HUES48 (cell line): ENCODE data around the gene ATXN1L.
A peak's percentile ranks its signal among the peaks of the same experiment; 100 is the strongest.

Experiments used
- H3K27ac ChIP-seq: one replicate; pipeline ENCODE4 v1.7.0; 2013; ENCODE audit warnings: low read depth, low read length, inconsistent platforms
- H3K27me3 ChIP-seq: 2 replicates; pipeline ENCODE4 v1.6.1; 2013; ENCODE audit warnings: mild to moderate bottlenecking, low read length; ENCODE audit not compliant: control insufficient read depth, insufficient read depth
- H3K36me3 ChIP-seq: 2 replicates; pipeline ENCODE4 v1.6.1; 2013; ENCODE audit warnings: low read length; ENCODE audit not compliant: control insufficient read depth, insufficient read depth
- H3K4me1 ChIP-seq: 2 replicates; pipeline ENCODE4 v1.6.1; 2013; ENCODE audit warnings: mild to moderate bottlenecking, low read length; ENCODE audit not compliant: control insufficient read depth, insufficient read depth
- H3K4me3 ChIP-seq: 2 replicates; pipeline ENCODE4 v1.5.1; 2013; ENCODE audit warnings: mild to moderate bottlenecking, low read depth, low read length
- H3K9ac ChIP-seq: 2 replicates; pipeline ENCODE4 v1.6.1; 2013; ENCODE audit warnings: mild to moderate bottlenecking, low read depth, low read length, moderate library complexity
- H3K9me3 ChIP-seq: 2 replicates; pipeline ENCODE4 v1.6.1; 2013; ENCODE audit warnings: low read length; ENCODE audit not compliant: control insufficient read depth, insufficient read depth

The ATXN1L gene

GRCh38 chr16:71869089-71869488 lies 23.3 kb downstream of the ATXN1L start:
- H3K4me1 ChIP-seq = peaks cover 5% of the 10 kb centered on the region; the same call in 1 of the 2 replicates
- no peaks in the 10 kb centered on the region for H3K27me3 ChIP-seq
- H3K27ac ChIP-seq = no peak overlapping the region
- H3K4me3 ChIP-seq = no peak overlapping the region
- H3K9ac ChIP-seq = no peak overlapping the region
- H3K36me3 ChIP-seq = peaks cover 45% of the 10 kb centered on the region
- no peaks in the 10 kb centered on the region for H3K9me3 ChIP-seq

- Histone ChIP-seq H3K9ac (no peak overlapping the region), H3K36me3 (peaks cover 33% of the 10 kb centered on the region), H3K9me3 (no peaks in the 10 kb centered on the region), H3K4me3 (no peak overlapping the region), H3K4me1 (peaks cover 5% of the 10 kb centered on the region; the same call in 1 of the 2 replicates), H3K27ac (no peak overlapping the region), H3K27me3 (no peaks in the 10 kb centered on the region)
These were observed 25.0 kb downstream of the ATXN1L start for GRCh38 chr16:71870818-71871217.

GRCh38 chr16:71873199-71873598 lies 27.4 kb downstream of the ATXN1L start:
- Histone ChIP-seq H3K27me3 (no peaks in the 10 kb centered on the region), H3K4me3 (no peak overlapping the region), H3K9me3 (no peaks in the 10 kb centered on the region), H3K36me3 (peaks cover 34% of the 10 kb centered on the region), H3K27ac (no peak overlapping the region), H3K9ac (no peak overlapping the region), H3K4me1 (peaks cover 1% of the 10 kb centered on the region; the same call in 1 of the 2 replicates)

DNA sequence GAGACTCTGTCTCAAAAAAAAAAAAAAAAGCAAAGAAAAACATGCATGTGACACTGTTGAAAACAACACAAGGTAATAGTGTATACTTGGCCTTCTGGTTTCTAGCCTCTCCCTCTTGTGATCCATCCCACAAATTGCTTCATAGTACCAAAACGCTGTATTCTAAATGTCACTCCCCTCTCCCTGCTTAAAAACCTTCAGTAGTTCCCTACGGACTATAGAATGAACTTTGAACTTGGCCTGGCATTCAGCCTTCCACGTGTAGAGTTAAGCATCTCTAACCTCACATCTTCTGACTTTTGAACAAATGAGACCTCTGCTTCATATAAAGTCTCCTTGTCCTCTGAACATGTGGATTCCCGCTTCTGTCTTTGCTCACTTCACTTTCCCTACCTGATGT lies 33.1 kb downstream of the ATXN1L start:
- Histone ChIP-seq H3K9me3 (no peaks in the 10 kb centered on the region), H3K9ac (no peak overlapping the region), H3K4me1 (peaks cover 14% of the 10 kb centered on the region), H3K27ac (no peak overlapping the region), H3K36me3 (peaks cover 51% of the 10 kb centered on the region), H3K4me3 (no peak overlapping the region), H3K27me3 (no peaks in the 10 kb centered on the region)

- H3K36me3 ChIP-seq = peaks cover 46% of the 10 kb centered on the region
- H3K4me1 ChIP-seq = peaks cover 14% of the 10 kb centered on the region
- H3K9me3 ChIP-seq = no peaks in the 10 kb centered on the region
- no peak overlapping the region for H3K27ac ChIP-seq
- no peak overlapping the region for H3K4me3 ChIP-seq
- no peaks in the 10 kb centered on the region for H3K27me3 ChIP-seq
- no peak overlapping the region for H3K9ac ChIP-seq
These were observed 34.4 kb downstream of the ATXN1L start for GRCh38 chr16:71880176-71880575.

DNA sequence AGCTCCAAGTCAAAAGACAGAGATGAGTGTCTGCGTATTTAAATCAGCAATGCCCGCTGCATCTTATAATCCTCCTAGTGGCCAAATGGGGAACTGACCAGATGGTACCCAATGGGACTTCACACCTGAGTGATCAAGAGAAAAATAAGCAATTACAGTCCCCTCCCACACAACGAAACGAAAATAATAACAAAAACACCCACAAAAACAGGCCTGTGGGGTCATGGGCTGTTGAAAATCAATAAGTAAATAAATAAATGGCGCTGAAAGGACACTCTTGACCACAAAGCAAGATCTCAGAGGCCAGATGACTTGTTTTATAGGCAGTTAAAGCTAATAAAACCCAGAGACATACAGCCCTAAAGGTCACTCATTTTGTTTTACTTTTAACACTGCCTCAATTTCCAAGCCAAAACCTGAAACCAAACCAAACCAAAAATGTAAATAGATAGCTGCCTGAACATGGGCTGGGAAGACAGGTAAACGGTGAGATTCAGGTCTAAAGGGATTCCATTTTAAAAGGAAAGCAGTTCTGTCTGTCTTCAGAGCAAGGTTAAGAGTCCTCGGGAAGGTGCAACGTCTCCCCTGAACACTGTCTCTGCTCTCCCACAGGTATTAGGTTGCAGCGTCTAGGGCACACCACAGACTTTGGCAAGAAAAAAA lies 36.9 kb downstream of the ATXN1L start:
- H3K36me3 ChIP-seq = peaks cover 34% of the 10 kb centered on the region

GRCh38 chr16:71883168-71883848 lies 37.5 kb downstream of the ATXN1L start:
- Histone ChIP-seq H3K9me3 (no peaks in the 10 kb centered on the region), H3K9ac (0 out of 2 replicates have a peak overlapping the region, but pooled peaks have one; percentile 84), H3K27ac (peak overlapping the region; percentile 91), H3K4me1 (peaks cover 14% of the 10 kb centered on the region), H3K4me3 (peak overlapping the region; percentile 75), H3K36me3 (peaks cover 30% of the 10 kb centered on the region), H3K27me3 (no peaks in the 10 kb centered on the region)

More for the DNA sequence above, 36.9 kb downstream of the ATXN1L start:
- Histone ChIP-seq H3K9me3 (no peaks in the 10 kb centered on the region), H3K9ac (no peak overlapping the region), H3K27ac (no peak overlapping the region), H3K27me3 (no peaks in the 10 kb centered on the region), H3K4me3 (peak overlapping the region; percentile 75), H3K4me1 (peaks cover 14% of the 10 kb centered on the region)

DNA sequence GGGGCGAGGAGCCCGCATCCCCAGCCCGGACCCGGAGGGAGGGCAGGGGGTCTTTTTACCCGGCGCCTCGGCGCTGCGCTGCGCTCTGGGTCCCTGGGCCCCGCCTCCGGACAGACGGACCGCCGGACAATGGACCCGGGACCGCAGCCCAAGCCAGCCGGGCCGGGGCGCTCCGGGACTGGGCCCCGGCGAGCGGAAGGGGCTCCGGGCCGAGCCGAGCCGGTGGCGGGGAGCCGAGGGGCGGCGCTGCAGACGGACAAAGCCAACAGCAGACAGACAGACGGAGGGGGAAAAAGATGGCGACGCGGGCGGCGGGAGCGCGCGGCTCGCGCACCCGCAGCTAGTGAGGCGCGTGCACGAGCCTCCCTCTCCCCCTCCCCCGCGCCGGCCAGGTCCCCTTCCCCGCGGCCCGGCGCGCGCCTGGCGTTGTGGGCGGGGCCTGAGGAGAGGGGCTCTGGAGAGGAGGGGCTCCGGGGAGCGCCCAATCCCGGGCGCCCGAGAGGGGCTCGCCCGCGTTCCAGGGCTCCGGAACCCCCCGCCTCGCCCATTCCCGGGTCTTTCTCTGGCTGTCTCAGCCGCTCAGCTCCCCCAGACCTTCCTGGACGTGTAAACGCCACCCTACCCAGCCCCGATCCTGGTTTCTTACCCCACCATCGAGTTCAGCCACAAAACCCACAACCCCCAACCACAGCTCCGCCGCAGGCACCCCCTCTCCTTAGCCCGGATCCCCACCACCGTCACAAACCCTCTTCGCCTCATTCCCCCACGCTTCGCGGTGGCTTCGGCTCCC lies 38.3 kb downstream of the ATXN1L start, which contains the start of gene ZNF821:
TSS of gene ZNF821 (minus strand) at position 334 of the 790 bp plus-strand sequence. CDS start 4,236 bp downstream, outside the sequence.
- Histone ChIP-seq H3K4me3 (peak within 1 kb of the TSS; percentile 75), H3K4me1 (peaks cover 14% of the 10 kb centered on the region)

DNA sequence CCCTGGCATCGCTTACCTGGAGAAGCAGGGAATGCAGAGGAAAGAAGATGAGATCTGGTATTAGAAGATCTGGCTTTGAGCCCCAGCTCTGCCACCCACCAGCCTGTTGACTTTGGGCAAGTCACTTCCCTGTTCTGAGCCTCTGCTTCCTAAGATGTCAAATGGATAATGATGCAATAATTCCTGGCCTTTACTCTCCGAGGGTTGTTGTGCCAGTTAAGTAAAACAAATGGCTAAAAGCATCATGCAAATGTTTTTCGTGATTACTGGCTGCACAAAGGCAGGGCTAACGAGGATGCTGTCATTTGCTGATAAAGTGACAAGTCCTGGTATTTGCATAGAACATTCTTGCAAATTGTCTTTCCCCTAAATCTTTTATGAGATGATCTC lies 39.5 kb downstream of the ATXN1L start:
- peaks cover 11% of the 10 kb centered on the region for H3K36me3 ChIP-seq
- H3K27me3 ChIP-seq = no peaks in the 10 kb centered on the region
- H3K9ac ChIP-seq = no peak overlapping the region
- H3K4me3 ChIP-seq = no peak overlapping the region
- no peak overlapping the region for H3K27ac ChIP-seq
- H3K4me1 ChIP-seq = peaks cover 14% of the 10 kb centered on the region
- H3K9me3 ChIP-seq = no peaks in the 10 kb centered on the region

More for the DNA sequence above, 38.3 kb downstream of the ATXN1L start, which contains the start of gene ZNF821:
- Histone ChIP-seq H3K9me3 (no peaks in the 10 kb centered on the region), H3K9ac (peak within 1 kb of the TSS; percentile 84), H3K27ac (peak within 1 kb of the TSS; percentile 91), H3K27me3 (no peaks in the 10 kb centered on the region), H3K36me3 (peaks cover 23% of the 10 kb centered on the region)

DNA sequence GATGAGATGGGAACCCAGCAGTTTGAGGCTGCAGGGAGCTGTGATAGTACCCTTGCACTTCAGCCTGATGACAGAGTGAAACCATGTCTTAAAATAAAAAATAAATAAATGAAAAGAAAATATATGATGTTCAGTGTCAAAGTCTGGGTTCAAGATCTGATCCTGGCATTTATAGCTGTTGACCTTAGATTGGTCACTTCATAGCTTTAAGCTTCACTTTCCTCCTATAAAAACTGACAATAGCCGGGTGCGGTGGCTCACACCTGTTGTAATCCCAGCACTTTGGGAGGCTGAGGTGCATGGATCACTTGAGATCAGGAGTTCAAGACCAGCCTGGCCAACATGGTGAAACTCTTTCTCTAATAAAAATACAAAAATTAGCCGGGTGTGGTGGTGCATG lies 43.4 kb downstream of the ATXN1L start:
- Histone ChIP-seq H3K27me3 (no peaks in the 10 kb centered on the region), H3K9ac (no peak overlapping the region), H3K9me3 (no peaks in the 10 kb centered on the region), H3K4me3 (no peak overlapping the region), H3K27ac (no peak overlapping the region), H3K36me3 (no peaks in the 10 kb centered on the region), H3K4me1 (no peaks in the 10 kb centered on the region)
